ENCODE results near the gene ZNF784. TPM values are rescaled to one million over a fixed set of nuclear protein-coding genes. Genes with fewer than 3 reads are reported as not detected.

Gene ZNF784
- total and polyA plus RNA-seq, 9 of the 15 experiments (the other 6 are each of a cell fraction or from before 2014, with no cell fraction given), result 0.14 to 6.1 (median 2.1) TPM

DNA sequence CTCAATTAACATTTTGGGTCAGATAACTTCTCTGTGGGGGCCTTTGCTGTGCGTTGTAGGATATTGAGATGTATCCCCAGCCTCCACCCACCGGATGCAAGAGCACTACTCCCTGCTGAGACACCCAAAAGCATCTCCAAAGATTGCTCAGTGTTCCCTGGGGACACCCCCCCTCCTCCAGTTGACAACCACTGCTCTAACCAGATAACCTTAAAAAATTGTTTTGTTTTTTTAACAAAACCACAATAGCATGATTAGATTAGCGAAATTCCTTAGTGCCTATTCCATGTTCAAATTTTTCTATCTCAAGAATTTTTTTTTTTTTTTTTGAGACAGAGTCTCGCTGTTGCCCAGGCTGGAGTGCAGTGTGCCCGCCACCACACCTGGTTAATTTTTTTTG is 48.1 kb upstream of the ZNF784 start (continued):
- TF ChIP-seq ZNF444 (CRISPR knock-in tag; IDR thresholded peaks at IDR 0.05), result no peak
- no peak for TF ChIP-seq ZNF830 (CRISPR knock-in tag; IDR thresholded peaks at IDR 0.05)
- TF ChIP-seq KLF16 (IDR thresholded peaks at IDR 0.05), result peak; percentile 73
- TF ChIP-seq ID3 (CRISPR knock-in tag; IDR thresholded peaks at IDR 0.05), result no peak
- peak; percentile 77; the same call in 1 of the 2 replicates for TF ChIP-seq ID3 (tag; IDR thresholded peaks at IDR 0.05)
- TF ChIP-seq SMARCA4 (IDR thresholded peaks at IDR 0.05), result peak; percentile 68
- peak; percentile 60 for TF ChIP-seq CBFA2T2 (conservative IDR thresholded peaks at IDR 0.05)
- TF ChIP-seq KDM1A (IDR thresholded peaks at IDR 0.05), result peak; percentile 86
- TF ChIP-seq TCF3 (CRISPR knock-in tag; IDR thresholded peaks at IDR 0.05), result peak; percentile 81
- peak; percentile 19; the same call in 1 of the 2 replicates for TF ChIP-seq ZNF592 (IDR thresholded peaks at IDR 0.05)
- TF ChIP-seq ARID1B (IDR thresholded peaks at IDR 0.05), result peak; percentile 82
- no peak for TF ChIP-seq TOE1 (IDR thresholded peaks at IDR 0.05; ENCODE audit: borderline replicate concordance)
- TF ChIP-seq TOE1 (CRISPR knock-in tag; IDR thresholded peaks at IDR 0.05; ENCODE audit: borderline replicate concordance, low read depth), result no peak
- TF ChIP-seq DPF2 (IDR thresholded peaks at IDR 0.05), result peak; percentile 70
- peak; percentile 50; the same call in 1 of the 2 replicates for TF ChIP-seq ZNF395 (CRISPR knock-in tag; IDR thresholded peaks at IDR 0.05)
- TF ChIP-seq ZNF740 (CRISPR knock-in tag; IDR thresholded peaks at IDR 0.05), result no peak
- peak in 1 of 2 experiments; percentile 29; a peak in 1 of 4 replicates for TF ChIP-seq ZNF740 (tag; IDR thresholded peaks at IDR 0.05)
- TF ChIP-seq ZZZ3 (IDR thresholded peaks at IDR 0.05), result no peak
- peak; percentile 30 for TF ChIP-seq HDAC3 (IDR thresholded peaks at IDR 0.05; ENCODE audit: borderline replicate concordance, partially characterized antibody)
- TF ChIP-seq CBFA2T3 (IDR thresholded peaks at IDR 0.05), result peak; percentile 83
- TF ChIP-seq ETV5 (CRISPR knock-in tag; IDR thresholded peaks at IDR 0.05; ENCODE audit: low read depth), result peak; percentile 72
- no peak for TF ChIP-seq RUNX1 (IDR thresholded peaks at IDR 0.05; ENCODE audit: low read depth)
- TF ChIP-seq NR1H2 (CRISPR knock-in tag; IDR thresholded peaks at IDR 0.05), result no peak
- peak; percentile 39; the same call in 1 of the 2 replicates for TF ChIP-seq LCOR (CRISPR knock-in tag; IDR thresholded peaks at IDR 0.05)
- TF ChIP-seq TEAD4 (IDR thresholded peaks at IDR 0.05; ENCODE audit: low read length), result peak; percentile 68
- TF ChIP-seq TEAD4 (CRISPR knock-in tag; IDR thresholded peaks at IDR 0.05; ENCODE audit: borderline replicate concordance), result no peak

Measured in K562 (cell line).